Measurements from ENCODE around the gene PIGK.

PIGK gene

DNA sequence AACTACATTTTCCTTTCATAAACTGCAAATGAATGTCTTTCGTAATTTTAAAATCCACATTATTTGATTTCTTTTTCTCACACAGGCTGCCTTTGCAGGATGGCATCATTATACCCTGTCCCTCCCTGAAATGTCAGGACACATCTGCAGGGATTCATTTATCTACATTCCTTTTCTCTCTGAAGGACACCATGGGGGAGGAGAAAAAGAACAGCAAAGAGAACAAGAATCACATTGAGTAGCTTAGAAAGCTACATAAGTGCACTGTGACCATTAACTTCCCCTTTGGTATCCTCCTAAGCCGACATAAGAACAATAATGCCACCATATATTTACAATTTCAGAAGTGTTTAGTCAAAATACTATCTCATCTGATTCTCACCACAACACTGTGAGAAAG, 129.5 kb downstream of the PIGK start:
- no peak for DNase-seq

- DNase-seq: no peak
Observed at GRCh38 chr1:77085109-77085508, 134.1 kb downstream of the PIGK start.

DNA sequence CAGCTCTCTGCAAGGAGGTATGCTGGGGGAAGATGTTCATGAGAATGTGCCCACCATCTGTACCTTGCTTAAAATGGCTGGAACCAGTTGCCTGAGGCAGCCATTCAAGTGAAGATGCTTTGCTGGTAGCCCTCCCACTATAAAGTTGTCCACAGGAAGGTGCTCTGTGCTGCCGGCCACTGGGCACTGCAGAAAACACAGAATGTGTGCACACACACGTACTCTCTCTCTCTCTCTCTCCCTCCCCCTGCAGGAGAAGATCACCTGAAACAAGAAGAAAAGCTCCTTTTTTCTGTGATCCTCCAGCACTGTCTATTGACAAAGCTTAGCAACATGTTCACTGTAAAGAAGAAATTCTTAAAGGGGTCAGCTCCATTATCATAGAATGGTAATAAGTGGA, 134.8 kb downstream of the PIGK start:
- DNase-seq: no peak

- DNase-seq: no peak
Observed at GRCh38 chr1:77081834-77082233, 137.4 kb downstream of the PIGK start.

DNA sequence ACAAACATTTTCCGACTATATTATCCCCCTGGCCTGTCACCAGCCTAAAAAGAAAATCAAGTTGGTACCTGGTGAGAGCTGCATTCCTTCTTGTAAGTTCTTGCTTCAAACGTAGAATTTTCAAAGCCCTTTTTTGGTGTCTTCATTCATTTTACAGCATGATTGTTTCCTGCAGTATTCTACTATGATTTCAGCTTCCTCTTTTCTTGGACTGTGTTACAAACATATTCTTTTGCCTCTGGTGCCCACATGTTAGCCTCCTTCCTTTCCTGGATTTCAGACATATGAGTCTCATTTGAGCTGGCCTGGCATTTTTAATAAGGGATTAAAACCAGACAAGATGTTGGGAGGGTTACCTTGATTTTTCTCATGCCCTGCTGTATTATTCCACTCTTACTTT, 142.5 kb downstream of the PIGK start:
- DNase-seq: no peak

DNA sequence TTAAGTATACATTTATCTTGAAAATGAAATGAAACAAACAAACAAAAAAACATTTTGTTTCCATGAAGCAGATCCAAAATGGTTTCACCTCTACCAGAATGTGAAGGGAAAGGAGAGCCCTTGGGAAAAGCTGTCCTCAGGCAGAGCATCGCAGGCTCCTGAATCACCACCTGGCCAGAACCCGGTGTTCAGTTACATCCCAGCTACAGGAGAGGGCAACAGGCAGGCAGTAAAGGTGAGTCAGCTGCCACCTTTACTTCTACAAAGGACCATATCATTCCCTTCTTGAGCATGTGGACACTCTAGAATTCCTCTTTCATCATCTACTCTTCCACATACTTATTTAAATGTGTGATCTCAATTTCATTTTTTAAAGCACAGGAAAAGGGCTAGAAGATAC, 151.2 kb downstream of the PIGK start:
- DNase-seq: no peak

DNA sequence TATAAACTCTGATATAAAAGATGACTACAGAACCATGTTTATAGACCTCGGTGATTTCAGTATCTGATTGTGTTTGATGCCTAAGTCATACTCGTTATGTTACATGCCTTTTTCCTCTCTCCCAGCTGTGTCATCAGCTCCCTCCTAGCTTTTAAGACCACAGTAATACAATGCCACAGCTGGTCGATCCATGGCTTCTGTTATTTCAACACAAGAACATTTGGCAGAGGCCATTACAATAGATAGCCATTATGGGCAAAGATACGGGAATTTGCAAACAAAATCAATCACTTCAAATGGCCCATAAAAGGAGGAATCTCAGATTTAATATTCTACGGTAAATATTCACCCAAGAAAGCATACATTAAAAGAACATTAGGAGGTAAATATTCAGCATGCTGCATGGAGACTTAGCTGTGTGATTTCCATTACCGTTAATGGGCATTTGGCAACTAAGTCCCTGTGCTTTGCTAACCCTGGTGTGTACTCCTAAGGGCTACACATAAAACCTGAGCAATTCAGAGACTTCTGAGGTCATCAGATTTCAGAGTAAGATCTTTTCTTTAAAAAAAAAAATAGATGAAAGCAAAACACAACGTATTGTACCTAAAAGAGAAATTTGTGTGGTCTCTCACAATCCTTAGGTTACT, 153.4 kb downstream of the PIGK start:
- no peak for DNase-seq

DNA sequence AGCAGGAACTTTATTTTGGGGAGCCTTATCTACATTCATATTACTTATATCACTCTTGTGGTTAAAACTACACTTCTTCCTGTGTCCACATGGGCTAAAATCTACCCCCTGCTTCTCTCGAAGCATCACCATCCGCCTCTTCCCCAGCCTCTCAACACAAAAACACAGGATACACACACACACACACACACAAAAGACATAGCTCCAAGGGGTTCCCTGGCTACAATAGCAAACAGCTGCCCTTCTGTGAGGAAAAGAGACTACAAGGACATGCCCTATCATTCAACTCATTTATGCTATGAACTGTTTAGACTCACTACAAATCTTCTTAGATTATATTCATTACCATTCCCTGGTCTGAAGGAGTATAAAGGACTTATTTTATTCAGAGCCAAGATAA, 155.0 kb downstream of the PIGK start:
- DNase-seq: no peak

- no peak for DNase-seq
Observed at GRCh38 chr1:77063118-77063517, 156.1 kb downstream of the PIGK start.

DNA sequence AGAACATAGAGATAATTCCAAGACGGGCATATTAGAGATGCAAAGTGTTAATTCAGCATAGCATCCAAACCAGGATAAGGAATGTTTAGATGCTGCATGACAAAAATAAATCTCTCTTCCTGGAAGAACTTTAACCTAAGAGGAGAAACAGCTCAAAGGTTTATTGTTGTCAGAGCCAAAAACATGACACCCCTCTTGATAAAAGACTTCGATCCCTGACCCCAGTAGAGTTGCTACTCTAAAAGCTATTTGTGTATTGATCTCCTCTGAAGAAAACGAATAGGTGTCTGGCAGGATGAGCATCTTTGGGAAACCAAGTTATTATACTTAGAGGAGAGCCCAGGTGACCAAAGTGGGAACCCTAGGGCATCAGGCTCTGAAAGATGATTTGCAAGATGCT, 158.1 kb downstream of the PIGK start:
- no peak for DNase-seq

DNA sequence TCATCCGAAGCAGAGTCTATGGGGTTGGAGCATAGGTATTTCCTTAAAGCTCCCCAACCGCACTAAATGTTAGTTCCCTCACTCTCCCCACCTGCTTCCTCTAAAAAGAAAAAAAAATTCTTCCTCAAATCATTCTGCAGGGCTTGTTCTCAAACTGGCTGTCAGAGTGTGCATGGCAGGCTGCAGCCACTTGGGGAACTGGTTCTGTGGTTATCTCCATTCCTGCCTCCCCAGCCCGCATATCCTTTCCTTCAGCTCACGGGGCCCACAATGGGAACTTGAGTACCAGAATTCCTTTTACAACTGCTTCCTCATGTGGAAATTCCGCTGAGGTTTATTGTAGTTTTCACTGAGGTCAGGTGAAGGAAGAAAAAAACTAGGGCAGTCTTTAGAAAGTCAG, 159.2 kb downstream of the PIGK start:
- no peak for DNase-seq

DNA sequence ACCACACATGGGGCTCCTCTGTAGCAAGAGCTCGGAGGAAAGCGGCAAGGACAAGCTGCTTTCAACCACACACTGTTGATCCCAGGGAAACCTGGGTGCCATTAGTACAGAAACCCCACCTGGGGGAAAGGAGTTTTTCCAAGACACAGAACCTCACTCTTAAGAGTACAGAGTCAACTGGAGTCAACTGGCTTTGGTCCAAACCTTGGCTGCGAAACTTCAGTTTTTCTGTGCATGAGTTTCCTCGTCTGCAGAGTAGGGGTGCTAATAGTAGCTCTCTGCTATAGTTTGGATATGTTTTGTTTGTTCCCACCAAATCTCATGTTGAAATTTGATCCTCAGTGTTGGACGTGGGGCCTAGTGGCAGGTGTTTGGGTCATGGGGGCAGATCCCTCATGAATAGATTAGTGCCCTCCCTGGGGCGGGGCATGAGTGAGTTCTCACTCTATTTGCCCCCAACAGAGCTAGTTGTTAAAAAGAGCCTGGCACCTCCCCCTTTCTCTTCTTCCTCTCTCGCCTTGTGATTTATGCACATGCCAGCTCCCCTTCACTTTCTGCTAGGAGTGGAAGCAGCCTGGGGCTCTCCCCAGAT, 161.1 kb downstream of the PIGK start:
- no peak for DNase-seq

GRCh38 chr1:77056525-77056924, 162.7 kb downstream of the PIGK start:
- DNase-seq: no peak

- no peak for DNase-seq
Observed at GRCh38 chr1:77051425-77051824, 167.8 kb downstream of the PIGK start.

GRCh38 chr1:77048615-77049005, 170.6 kb downstream of the PIGK start:
- no peak for DNase-seq

DNA sequence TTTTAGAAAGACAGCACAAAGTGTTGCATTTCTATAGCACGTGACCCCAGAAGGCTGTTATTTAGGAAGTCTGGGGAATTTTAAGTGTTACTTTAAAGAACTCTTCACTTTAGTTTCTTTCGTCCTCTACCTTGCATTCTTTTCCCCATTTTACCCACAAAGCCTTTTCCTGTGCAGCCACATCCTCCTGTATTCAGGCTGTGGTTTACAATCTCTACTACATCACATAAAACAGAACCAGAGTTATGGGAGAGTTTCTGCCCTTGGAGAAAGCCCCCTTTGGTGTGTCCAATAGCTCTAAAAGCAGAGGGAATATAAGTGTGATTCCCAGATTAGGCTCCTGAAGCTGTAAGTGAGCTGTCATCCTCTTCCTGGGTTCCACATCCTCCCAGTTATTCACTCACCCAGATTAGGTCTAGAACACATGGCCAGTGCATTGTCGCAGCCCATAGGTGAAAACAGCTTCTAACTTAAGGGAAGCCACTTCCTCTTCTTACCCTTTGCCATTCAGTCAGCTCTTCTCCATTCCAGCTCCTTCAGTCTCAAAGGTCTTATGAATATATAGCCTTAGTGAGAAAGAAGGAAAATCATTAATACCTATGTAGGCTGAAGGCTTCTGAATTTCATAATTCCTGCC, 171.1 kb downstream of the PIGK start:
- no peak for DNase-seq

DNA sequence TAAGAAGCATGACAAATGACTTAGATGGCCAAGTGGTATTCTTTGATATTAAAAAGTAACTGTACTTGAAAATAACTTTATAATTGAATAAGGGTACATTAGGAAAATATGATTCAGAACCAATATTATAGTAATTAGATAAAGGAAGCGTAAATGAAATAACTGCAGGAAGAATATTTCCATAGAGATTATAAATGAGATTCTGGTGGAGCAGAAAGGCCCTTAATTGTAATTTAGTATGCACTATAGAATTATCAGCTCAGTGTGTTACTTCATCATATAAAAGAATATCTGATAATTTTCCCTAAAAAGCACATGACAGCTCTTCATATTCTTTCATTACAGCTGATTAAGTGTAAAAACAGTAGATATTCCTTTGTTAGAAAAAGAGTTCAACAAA, 171.7 kb downstream of the PIGK start:
- no peak for DNase-seq

- no peak for DNase-seq
Observed at GRCh38 chr1:77044133-77044849, 174.9 kb downstream of the PIGK start.

DNA sequence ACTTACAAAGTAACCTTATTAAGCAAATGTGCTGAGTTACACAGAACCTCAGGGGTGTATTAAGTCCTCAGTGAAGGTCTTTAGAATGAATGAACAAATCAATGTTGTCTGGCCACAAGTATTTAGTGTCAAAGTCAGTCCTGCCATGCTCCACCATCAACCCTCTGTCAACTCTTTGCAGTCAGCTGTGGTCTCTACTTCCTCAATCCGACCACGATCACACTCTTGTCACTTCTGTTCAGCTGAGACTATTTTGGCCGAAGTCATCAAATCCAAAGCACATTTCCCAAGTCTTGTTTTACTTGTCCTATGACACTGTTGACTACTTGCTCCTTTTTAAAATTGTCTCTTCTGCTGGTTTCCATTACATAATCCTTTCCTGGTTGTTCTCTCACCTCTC, 178.4 kb downstream of the PIGK start:
- DNase-seq: no peak

DNA sequence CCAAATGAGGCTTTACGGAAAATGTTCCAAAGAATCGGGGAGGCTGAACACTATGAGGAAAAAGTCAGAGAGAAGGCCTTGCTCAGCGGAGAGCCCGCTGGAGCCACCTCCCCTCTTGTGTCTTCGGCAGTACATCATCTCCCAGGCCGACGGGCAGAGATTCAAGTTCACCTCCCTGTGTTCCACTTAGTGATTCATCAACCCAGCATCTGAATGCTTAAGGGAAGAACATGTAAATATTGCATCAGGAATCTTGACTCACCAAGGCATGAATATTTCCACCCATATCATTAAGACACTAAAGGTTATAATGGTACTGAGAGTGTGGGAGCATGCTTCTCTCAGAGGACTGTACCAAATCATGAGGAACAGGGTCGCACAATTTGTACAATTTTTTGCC, 179.5 kb downstream of the PIGK start:
- DNase-seq: no peak

DNA sequence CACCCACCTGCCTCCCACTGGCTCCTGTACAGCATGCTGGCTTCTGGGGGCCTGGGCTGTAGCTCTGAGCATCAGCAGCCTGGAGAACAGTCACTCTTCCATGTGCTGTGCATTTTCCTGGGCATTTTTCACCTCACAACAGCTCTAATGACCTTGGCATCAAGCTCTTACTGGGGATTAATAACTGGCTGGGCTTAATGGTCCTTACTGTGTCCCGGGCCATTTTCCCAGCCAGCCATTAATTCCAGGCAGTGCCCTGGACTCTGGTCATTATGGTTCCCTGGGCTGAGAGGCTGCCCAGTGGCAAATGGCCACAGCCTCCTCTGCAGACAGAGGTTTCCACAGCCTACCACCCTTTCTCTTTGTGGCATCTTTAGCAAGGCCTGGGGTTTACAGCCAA, 180.1 kb downstream of the PIGK start:
- DNase-seq: no peak

Measured in CD4-positive, alpha-beta T cell treated with Interferon alpha-2 for 1 hour (primary cell).